Measurements from ENCODE around the gene SRPK2. TPM values are rescaled to one million over a fixed set of nuclear protein-coding genes. Genes with fewer than 3 reads are reported as not detected.

The SRPK2 gene
- total RNA-seq, 1 donor from 2014 or later = 70.5 TPM

DNA sequence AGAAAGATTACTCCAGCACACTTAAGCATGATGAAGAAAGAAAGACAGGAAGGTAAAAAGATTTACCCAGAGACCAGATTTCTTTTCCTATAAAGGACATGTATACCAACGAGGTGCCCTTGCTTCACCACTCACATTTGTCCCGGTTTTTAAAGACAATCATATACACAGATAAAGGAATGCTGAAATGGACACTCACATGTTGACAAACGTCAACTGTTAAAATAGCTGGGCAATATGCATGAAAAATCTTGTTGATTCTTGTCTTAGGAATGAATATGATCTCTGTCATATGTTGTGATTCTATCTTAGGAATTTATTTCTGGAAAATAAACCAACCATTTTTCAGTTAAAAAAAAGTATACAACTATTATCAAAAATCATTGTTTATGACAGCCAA, 158.2 kb downstream of the SRPK2 start:
- peaks cover 2% of the 10 kb centered on the region for H3K27me3 Mint-ChIP-seq (ENCODE audit: unreplicated experiment)
- peaks cover 3% of the 10 kb centered on the region for H3K4me1 Mint-ChIP-seq (ENCODE audit: unreplicated experiment)
- H3K36me3 Mint-ChIP-seq (ENCODE audit: low read depth, unreplicated experiment) = peaks cover 3% of the 10 kb centered on the region
- H3K9me3 Mint-ChIP-seq (ENCODE audit: unreplicated experiment) = no peaks in the 10 kb centered on the region
- DNase-seq (ENCODE audit: low spot score) = no peak
- H3K27ac Mint-ChIP-seq (ENCODE audit: unreplicated experiment) = no peak overlapping the region
- H3K4me3 Mint-ChIP-seq (ENCODE audit: unreplicated experiment) = no peak overlapping the region
- TF ChIP-seq, protein P1, sequence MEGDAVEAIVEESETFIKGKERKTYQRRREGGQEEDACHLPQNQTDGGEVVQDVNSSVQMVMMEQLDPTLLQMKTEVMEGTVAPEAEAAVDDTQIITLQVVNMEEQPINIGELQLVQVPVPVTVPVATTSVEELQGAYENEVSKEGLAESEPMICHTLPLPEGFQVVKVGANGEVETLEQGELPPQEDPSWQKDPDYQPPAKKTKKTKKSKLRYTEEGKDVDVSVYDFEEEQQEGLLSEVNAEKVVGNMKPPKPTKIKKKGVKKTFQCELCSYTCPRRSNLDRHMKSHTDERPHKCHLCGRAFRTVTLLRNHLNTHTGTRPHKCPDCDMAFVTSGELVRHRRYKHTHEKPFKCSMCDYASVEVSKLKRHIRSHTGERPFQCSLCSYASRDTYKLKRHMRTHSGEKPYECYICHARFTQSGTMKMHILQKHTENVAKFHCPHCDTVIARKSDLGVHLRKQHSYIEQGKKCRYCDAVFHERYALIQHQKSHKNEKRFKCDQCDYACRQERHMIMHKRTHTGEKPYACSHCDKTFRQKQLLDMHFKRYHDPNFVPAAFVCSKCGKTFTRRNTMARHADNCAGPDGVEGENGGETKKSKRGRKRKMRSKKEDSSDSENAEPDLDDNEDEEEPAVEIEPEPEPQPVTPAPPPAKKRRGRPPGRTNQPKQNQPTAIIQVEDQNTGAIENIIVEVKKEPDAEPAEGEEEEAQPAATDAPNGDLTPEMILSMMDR (IDR thresholded peaks at IDR 0.05; ENCODE audit: unreplicated experiment) = no peak

DNA sequence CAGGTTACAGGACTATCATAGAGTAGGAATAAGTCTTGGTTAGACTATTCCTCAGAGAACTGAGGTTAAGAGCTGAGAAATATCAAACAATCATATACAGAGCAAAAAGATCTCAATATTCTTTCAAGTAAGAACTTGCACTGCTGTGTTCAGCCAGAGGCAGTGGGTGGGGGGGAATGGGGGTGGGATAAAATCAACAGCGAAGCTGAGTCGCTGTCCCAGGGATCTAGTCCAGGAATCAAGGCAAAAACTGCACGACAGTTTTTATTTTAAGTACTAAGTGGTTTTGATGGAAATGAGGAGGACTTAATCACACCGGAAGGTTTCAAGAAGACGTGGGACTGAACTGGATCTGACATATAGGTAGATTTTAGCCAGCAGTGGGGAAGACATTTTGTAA, 159.1 kb downstream of the SRPK2 start:
- H3K4me3 Mint-ChIP-seq (ENCODE audit: unreplicated experiment) = no peak overlapping the region
- TF ChIP-seq, protein P1 (IDR thresholded peaks at IDR 0.05; ENCODE audit: unreplicated experiment) = no peak
- no peak for DNase-seq (ENCODE audit: low spot score)
- peak overlapping the region; percentile 52 for H3K27ac Mint-ChIP-seq (ENCODE audit: unreplicated experiment)
- no peaks in the 10 kb centered on the region for H3K9me3 Mint-ChIP-seq (ENCODE audit: unreplicated experiment)
- peaks cover 2% of the 10 kb centered on the region for H3K27me3 Mint-ChIP-seq (ENCODE audit: unreplicated experiment)
- peaks cover 9% of the 10 kb centered on the region for H3K4me1 Mint-ChIP-seq (ENCODE audit: unreplicated experiment)
- H3K36me3 Mint-ChIP-seq (ENCODE audit: low read depth, unreplicated experiment) = peaks cover 3% of the 10 kb centered on the region

DNA sequence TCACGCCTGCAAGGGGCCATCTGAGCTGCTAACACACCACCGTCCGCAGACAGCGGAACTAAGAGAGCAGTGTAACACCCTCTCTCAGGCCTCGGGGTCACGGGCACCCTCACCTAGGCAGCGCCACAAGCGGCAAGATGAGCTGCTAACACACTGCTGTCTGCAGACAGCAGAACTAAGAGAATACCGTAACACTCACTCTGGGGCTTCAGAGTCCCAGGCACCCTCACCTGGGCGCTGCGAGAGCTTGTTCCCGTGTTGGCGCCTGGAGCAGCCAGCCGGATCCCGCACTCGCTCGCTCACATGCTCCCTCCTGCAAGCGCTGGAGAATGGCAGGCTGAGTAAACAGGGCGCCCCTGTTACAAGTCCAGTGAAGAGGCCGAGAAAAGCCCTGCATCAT, 160.2 kb downstream of the SRPK2 start:
- H3K4me1 Mint-ChIP-seq (ENCODE audit: unreplicated experiment) = peaks cover 9% of the 10 kb centered on the region
- H3K27me3 Mint-ChIP-seq (ENCODE audit: unreplicated experiment) = peaks cover 2% of the 10 kb centered on the region
- H3K9me3 Mint-ChIP-seq (ENCODE audit: unreplicated experiment) = no peaks in the 10 kb centered on the region
- DNase-seq (ENCODE audit: low spot score) = no peak
- TF ChIP-seq, protein P1 (IDR thresholded peaks at IDR 0.05; ENCODE audit: unreplicated experiment) = no peak
- no peak overlapping the region for H3K27ac Mint-ChIP-seq (ENCODE audit: unreplicated experiment)
- H3K36me3 Mint-ChIP-seq (ENCODE audit: low read depth, unreplicated experiment) = peaks cover 3% of the 10 kb centered on the region
- H3K4me3 Mint-ChIP-seq (ENCODE audit: unreplicated experiment) = peak overlapping the region; percentile 47

DNA sequence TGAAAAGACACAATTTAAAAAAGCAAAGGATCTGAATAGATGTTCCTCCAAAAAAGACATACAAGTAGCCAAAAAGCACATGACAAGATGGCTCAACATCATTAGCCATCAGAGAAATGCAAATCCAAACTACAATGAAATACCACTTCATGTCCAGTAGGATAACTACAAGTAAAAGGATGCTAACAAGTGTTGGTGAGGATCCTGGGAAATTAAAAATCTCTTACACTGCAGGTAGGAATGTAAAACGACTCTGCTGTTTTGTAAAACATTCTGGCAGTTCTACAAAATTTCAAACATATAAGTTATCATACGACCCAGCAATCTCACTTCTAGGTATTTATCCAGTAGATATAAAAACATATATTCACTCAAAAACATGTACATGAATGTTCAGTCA, 161.3 kb downstream of the SRPK2 start:
- no peak for DNase-seq (ENCODE audit: low spot score)
- H3K36me3 Mint-ChIP-seq (ENCODE audit: low read depth, unreplicated experiment) = peaks cover 3% of the 10 kb centered on the region
- H3K27me3 Mint-ChIP-seq (ENCODE audit: unreplicated experiment) = peaks cover 1% of the 10 kb centered on the region

DNA sequence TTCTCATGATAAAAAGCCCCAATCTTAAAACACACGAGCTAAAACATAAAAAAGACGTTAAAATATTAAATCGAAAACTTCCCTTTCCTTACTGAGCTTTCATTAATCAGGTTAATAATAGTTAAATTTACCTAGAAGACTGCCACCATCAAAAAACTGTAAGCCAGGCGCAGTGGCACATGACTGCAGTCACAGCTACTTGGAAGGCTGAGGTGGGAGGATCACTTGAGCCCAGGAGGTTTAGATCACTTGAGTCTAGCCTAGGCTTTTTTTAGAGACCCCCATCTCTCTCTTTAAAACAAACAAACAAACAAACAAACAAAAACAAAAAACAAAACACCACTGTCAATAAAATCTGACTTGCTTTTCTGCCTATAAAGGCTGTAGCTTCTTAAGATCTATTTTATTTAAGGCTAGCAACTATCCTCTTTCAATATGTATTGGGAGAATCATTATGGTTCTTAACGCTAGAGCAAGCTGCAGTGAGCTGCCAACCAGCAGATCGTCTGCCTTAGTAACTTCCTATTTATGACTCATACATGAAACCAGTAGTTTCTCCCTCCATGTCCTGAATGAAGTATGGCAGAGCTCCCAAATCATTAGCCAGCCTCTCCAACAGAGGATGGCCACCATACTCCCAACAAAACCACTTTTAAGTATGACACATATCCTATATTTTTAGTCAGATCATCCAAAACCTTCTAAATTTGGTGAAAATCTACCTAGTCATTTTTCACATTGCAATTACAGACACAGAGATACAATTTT, 163.7 kb downstream of the SRPK2 start:
- Mint-ChIP-seq H3K9me3 (ENCODE audit: unreplicated experiment) (no peaks in the 10 kb centered on the region), H3K27ac (ENCODE audit: unreplicated experiment) (no peak overlapping the region), H3K27me3 (ENCODE audit: unreplicated experiment) (no peaks in the 10 kb centered on the region), H3K4me3 (ENCODE audit: unreplicated experiment) (no peak overlapping the region), H3K4me1 (ENCODE audit: unreplicated experiment) (peaks cover 10% of the 10 kb centered on the region), H3K36me3 (ENCODE audit: low read depth, unreplicated experiment) (peaks cover 3% of the 10 kb centered on the region)
- TF ChIP-seq, protein P1 (IDR thresholded peaks at IDR 0.05; ENCODE audit: unreplicated experiment) = no peak
- no peak for DNase-seq (ENCODE audit: low spot score)

More for the DNA sequence above, 161.3 kb downstream of the SRPK2 start:
- H3K4me3 Mint-ChIP-seq (ENCODE audit: unreplicated experiment) = no peak overlapping the region
- TF ChIP-seq, protein P1 (IDR thresholded peaks at IDR 0.05; ENCODE audit: unreplicated experiment) = no peak
- peaks cover 12% of the 10 kb centered on the region for H3K4me1 Mint-ChIP-seq (ENCODE audit: unreplicated experiment)
- H3K9me3 Mint-ChIP-seq (ENCODE audit: unreplicated experiment) = no peaks in the 10 kb centered on the region
- no peak overlapping the region for H3K27ac Mint-ChIP-seq (ENCODE audit: unreplicated experiment)

Data from endothelial cell (in vitro differentiated cells).